Measurements from ENCODE around the gene SLC46A2. TPM values are rescaled to one million over a fixed set of nuclear protein-coding genes. Genes with fewer than 3 reads are reported as not detected.

The SLC46A2 gene
- total RNA-seq, 4 donors from 2014 or later = 0.17 to 0.42 (median 0.26) TPM; not detected in 1

GRCh38 chr9:112892981-112893380 lies 2.3 kb upstream of the SLC46A2 start:
- intact Hi-C loops (cut with DNase I) = no loop called here
- DNase-seq (ENCODE audit: extremely low spot score) = no peak
- Histone ChIP-seq H3K4me3 (no peak overlapping the region), H3K4me1 (peaks cover 4 to 14% (median 10%) of the 10 kb centered on the region in 4 donors), H3K36me3 (no peaks in the 10 kb centered on the region), H3K27ac (replicated peaks in 1 of 4) (no peak overlapping the region), H3K27me3 (peaks cover 0 to 31% (median 0%) of the 10 kb centered on the region in 4 donors), H3K9me3 (no peaks in the 10 kb centered on the region)
- TF ChIP-seq CTCF (IDR thresholded peaks at IDR 0.05) (no peak), POLR2AphosphoS5 (IDR thresholded peaks at IDR 0.05) (no peak), EP300 (IDR thresholded peaks at IDR 0.05) (no peak), POLR2A (IDR thresholded peaks at IDR 0.05; ENCODE audit: low read depth) (no peak)
- 85% methylated on average over 2 of the region's 2 CpGs for WGBS

- Histone ChIP-seq H3K27ac (replicated peaks in 1 of 4) (no peak overlapping the region), H3K4me1 (peaks cover 4 to 14% (median 10%) of the 10 kb centered on the region in 4 donors), H3K9me3 (no peaks in the 10 kb centered on the region), H3K4me3 (no peak overlapping the region), H3K36me3 (no peaks in the 10 kb centered on the region), H3K27me3 (peaks cover 0 to 31% (median 0%) of the 10 kb centered on the region in 4 donors)
- DNase-seq (ENCODE audit: extremely low spot score) = no peak
- intact Hi-C loops (cut with DNase I) = no loop called here
- no peak for TF ChIP-seq POLR2AphosphoS5 (IDR thresholded peaks at IDR 0.05)
- 100% methylated on average over 1 of the region's 3 CpGs for WGBS
These were observed 845 bp upstream of the SLC46A2 start for GRCh38 chr9:112891521-112891920.

GRCh38 chr9:112887381-112887780 lies 3.3 kb downstream of the SLC46A2 start:
- Histone ChIP-seq H3K27me3 (peaks cover 0 to 31% (median 0%) of the 10 kb centered on the region in 4 donors), H3K4me1 (peaks cover 4 to 14% (median 10%) of the 10 kb centered on the region in 4 donors), H3K4me3 (no peak overlapping the region), H3K36me3 (no peaks in the 10 kb centered on the region), H3K27ac (replicated peaks in 1 of 4) (no peak overlapping the region), H3K9me3 (no peaks in the 10 kb centered on the region)
- TF ChIP-seq CTCF (IDR thresholded peaks at IDR 0.05) (no peak), EP300 (IDR thresholded peaks at IDR 0.05) (no peak), POLR2A (IDR thresholded peaks at IDR 0.05; ENCODE audit: low read depth) (no peak)
- 69% methylated on average over 5 of the region's 5 CpGs for WGBS
- no peak for DNase-seq (ENCODE audit: extremely low spot score)
- intact Hi-C loops (cut with DNase I) = no loop called here

GRCh38 chr9:112886351-112886750 lies 4.3 kb downstream of the SLC46A2 start:
- WGBS = 93% methylated on average over 4 of the region's 4 CpGs
- peaks cover 0 to 24% (median 0%) of the 10 kb centered on the region in 4 donors for H3K27me3 ChIP-seq
- TF ChIP-seq POLR2A (IDR thresholded peaks at IDR 0.05; ENCODE audit: low read depth) (no peak), EP300 (IDR thresholded peaks at IDR 0.05) (no peak), POLR2AphosphoS5 (IDR thresholded peaks at IDR 0.05) (no peak), CTCF (IDR thresholded peaks at IDR 0.05) (no peak)
- intact Hi-C loops (cut with DNase I) = no loop called here
- H3K4me1 ChIP-seq = peaks cover 4 to 14% (median 10%) of the 10 kb centered on the region in 4 donors
- H3K36me3 ChIP-seq = peaks cover 0 to 5% (median 2%) of the 10 kb centered on the region in 4 donors
- DNase-seq (ENCODE audit: extremely low spot score) = no peak
- H3K9me3 ChIP-seq = no peaks in the 10 kb centered on the region
- H3K4me3 ChIP-seq = no peak overlapping the region
- no peak overlapping the region for H3K27ac ChIP-seq (replicated peaks in 1 of 4)

- no peak for DNase-seq (ENCODE audit: extremely low spot score)
- no peak overlapping the region for H3K4me3 ChIP-seq
- H3K27me3 ChIP-seq = peaks cover 0 to 14% (median 0%) of the 10 kb centered on the region in 4 donors
- WGBS = 86% methylated on average over 1 of the region's 1 CpG
- no peak overlapping the region for H3K27ac ChIP-seq (replicated peaks in 1 of 4)
- intact Hi-C loops (cut with DNase I) = no loop called here
- TF ChIP-seq EP300 (IDR thresholded peaks at IDR 0.05) (no peak), POLR2A (IDR thresholded peaks at IDR 0.05; ENCODE audit: low read depth) (no peak)
- H3K9me3 ChIP-seq = no peaks in the 10 kb centered on the region
- H3K36me3 ChIP-seq = peaks cover 0 to 7% (median 6%) of the 10 kb centered on the region in 4 donors
- peaks cover 2 to 7% (median 3%) of the 10 kb centered on the region in 4 donors for H3K4me1 ChIP-seq
These were observed 5.4 kb downstream of the SLC46A2 start for GRCh38 chr9:112885324-112885723.

- WGBS = 92% methylated on average over 5 of the region's 5 CpGs
- no peak overlapping the region for H3K4me3 ChIP-seq
- peaks cover 0 to 7% (median 6%) of the 10 kb centered on the region in 4 donors for H3K36me3 ChIP-seq
- H3K9me3 ChIP-seq = no peaks in the 10 kb centered on the region
- peaks cover 0 to under 1% (median 0%) of the 10 kb centered on the region in 4 donors for H3K4me1 ChIP-seq
- no peak for TF ChIP-seq POLR2A (IDR thresholded peaks at IDR 0.05; ENCODE audit: low read depth)
- H3K27me3 ChIP-seq = peaks cover 0 to 8% (median 0%) of the 10 kb centered on the region in 4 donors
- no peak for DNase-seq (ENCODE audit: extremely low spot score)
- intact Hi-C loops (cut with DNase I) = no loop called here
- no peak overlapping the region for H3K27ac ChIP-seq (replicated peaks in 1 of 4)
These were observed 6.0 kb downstream of the SLC46A2 start for GRCh38 chr9:112884721-112885120.
